Testis (tissue), 3 donors: ENCODE results near the gene CMA1. TPM values are rescaled to one million over a fixed set of nuclear protein-coding genes. Genes with fewer than 3 reads are reported as not detected.
"Not testable (repeated sequence)": the region's sequence is repeated elsewhere in the genome, so short reads cannot be mapped to it uniquely, and the experiment has no call there.

ENCODE experiments used
- DNase-seq: peaks from one replicate; pipeline ENCODE4 v3.0.0-alpha.2; 2019
- H3K27ac ChIP-seq, 2 donors: fragments of 200-600 bp; sonication (generic); one replicate each; pipeline ENCODE4 v1.5.1; 2019
- H3K27me3 ChIP-seq: fragments of 200-600 bp; sonication (generic); one replicate; pipeline ENCODE4 v1.5.1; 2019
- H3K36me3 ChIP-seq: fragments of 200-600 bp; sonication (generic); one replicate; pipeline ENCODE4 v1.5.1; 2017; ENCODE audit warnings: low read depth; ENCODE audit errors: missing control alignments
- H3K4me1 ChIP-seq: fragments of 200-600 bp; sonication (generic); one replicate; pipeline ENCODE4 v1.5.1; 2019
- H3K4me3 ChIP-seq, 2 donors: fragments of 200-600 bp; sonication (generic); one replicate each; pipeline ENCODE4 v1.5.1; 2017 to 2019
- H3K9me3 ChIP-seq: fragments of 200-600 bp; sonication (generic); one replicate; pipeline ENCODE4 v1.5.1; 2017
- CTCF ChIP-seq, 3 experiments: fragments of 450-650 bp in 2 of 3; fragments of 200-600 bp in 1 of 3; sonication (generic) in 1 of 3; IDR thresholded peaks; one replicate each; pipeline ENCODE4 v1.5.1; 2016 to 2019; ENCODE audit warnings: antibody characterized with exemption in 3 of 3, mild to moderate bottlenecking in 2 of 3, moderate library complexity in 1 of 3
- POLR2A ChIP-seq: fragments of 450-650 bp; IDR thresholded peaks from one replicate; pipeline ENCODE4 v1.6.1; 2017; ENCODE audit warnings: antibody characterized with exemption, mild to moderate bottlenecking, moderate library complexity
- WGBS, 2 donors: methylation state at CpG; one replicate each; pipeline ENCODE4 v1.1.5; 2018; 5-methylcytosine and 5-hydroxymethylcytosine counted together
- intact Hi-C: fragments of 100-400 bp; cut with DNase I; formaldehyde crosslinking; loops from one replicate; pipeline ENCODE4 v1.15.1; 2023; ENCODE audit warnings: low total_unique reads
- polyA plus RNA-seq: library from polyadenylated mRNA; stranded (reverse); fragments of 350-450 nt; fragmentation: Illumina TruSeq; extraction: RNeasy Lipid Tissue Mini Kit (QIAGEN cat#74804); gene quantifications from one replicate; pipeline ENCODE4 v1.2.3, GENCODE V29; 2014; ENCODE audit warnings: low read depth, low replicate concordance; ENCODE audit not compliant: insufficient read depth
- total RNA-seq, 2 donors: library from RNA; depleted of rRNA; stranded (reverse); fragments of >200 nt; gene quantifications; one replicate each; pipeline ENCODE4 v1.2.3, GENCODE V29; 2016

CMA1 gene
- total and polyA plus RNA-seq, 3 donors from 2014 or later, result 4.0 TPM; not detected in 2

DNA sequence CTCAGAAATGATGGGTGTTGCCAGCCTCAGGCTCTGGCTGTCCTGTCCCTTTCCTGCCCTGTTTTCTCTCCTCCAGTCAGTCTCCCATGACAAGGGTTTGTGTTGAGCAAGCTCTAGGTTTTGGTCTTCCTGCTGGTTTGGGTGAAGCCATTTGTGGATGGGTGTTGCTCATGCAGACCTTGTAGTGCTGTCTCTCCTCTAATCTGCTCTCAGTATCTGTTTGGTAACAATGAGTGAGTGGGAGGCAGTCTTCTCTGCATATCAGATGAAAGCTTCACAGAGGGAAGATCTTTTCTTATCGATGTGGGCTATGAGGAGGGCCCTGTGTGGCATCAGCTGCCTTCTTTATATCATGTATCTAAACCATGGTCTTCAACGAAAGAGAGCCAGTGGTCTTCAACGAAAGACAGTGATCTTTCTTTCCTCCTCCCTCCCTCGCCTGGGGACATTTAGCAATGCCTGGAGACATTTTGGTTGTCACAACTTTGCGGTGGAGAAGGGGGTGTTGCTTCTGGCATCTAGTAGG is 3.6 kb downstream of the CMA1 start:
- no peak for TF ChIP-seq POLR2A
- no peak for TF ChIP-seq CTCF (IDR thresholded peaks at IDR 0.05)
- WGBS, 2 donors, result 63 to 71% methylated on average over 5 of the region's 5 CpGs
- H3K9me3 ChIP-seq, result no peaks in the 10 kb centered on the region

DNA sequence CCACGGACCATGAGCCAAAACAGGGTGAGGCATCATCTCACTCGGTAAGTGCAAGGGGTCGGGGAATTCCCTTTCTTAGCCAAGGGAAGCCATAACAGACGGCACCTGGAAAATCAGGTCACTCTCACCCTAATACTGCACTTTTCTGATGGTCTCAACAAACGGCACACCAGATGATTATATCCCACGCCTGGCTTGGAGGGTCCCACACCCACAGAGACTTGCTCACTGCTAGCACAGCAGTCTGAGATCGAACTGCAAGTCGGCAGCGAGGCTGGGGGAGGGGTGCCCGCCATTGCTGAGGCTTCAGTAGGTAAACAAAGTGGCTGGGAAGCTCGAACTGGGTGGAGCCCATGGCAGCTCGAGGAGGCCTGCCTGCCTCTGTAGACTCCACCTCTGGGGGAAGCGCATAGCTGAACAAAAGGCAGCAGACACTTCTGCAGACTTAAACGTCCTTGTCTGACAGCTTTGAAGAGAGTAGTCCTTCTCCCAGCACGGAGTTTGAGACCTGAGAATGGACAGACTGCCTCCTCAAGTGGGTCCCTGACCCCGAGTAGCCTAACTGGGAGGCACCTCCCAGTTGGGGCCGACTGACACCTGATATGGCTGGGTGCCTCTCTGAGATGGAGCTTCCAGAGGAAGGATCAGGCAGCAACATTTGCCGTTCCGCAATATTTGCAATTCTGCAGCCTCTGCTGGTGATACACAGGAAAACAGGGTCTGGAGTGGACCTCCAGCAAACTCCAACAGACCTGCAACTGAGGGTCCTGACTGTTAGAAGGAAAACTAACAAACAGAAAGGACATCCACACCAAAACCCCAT is 16.3 kb downstream of the CMA1 start:
- H3K9me3 ChIP-seq, H3K4me1 ChIP-seq, H3K36me3 ChIP-seq, H3K27ac ChIP-seq, DNase-seq, H3K4me3 ChIP-seq, intact Hi-C loops, H3K27me3 ChIP-seq: not testable (repeated sequence)
- WGBS, 2 donors, result 71 to 77% methylated on average over 14 to 19 of the region's 19 CpGs

More for the DNA sequence above, 3.6 kb downstream of the CMA1 start:
- DNase-seq, result no peak
- Histone ChIP-seq H3K4me1 (no peaks in the 10 kb centered on the region), H3K27me3 (no peaks in the 10 kb centered on the region), H3K27ac (no peak overlapping the region), H3K4me3 (no peak overlapping the region), H3K36me3 (no peaks in the 10 kb centered on the region)
- intact Hi-C loops, result no loop called here

- H3K36me3 ChIP-seq, result no peaks in the 10 kb centered on the region
- H3K27me3 ChIP-seq, result no peaks in the 10 kb centered on the region
- intact Hi-C loops, result no loop called here
- H3K4me1 ChIP-seq, result no peaks in the 10 kb centered on the region
- TF ChIP-seq CTCF (IDR thresholded peaks at IDR 0.05) (no peak), POLR2A (no peak)
- no peak for DNase-seq
- H3K4me3 ChIP-seq, result no peak overlapping the region
- H3K27ac ChIP-seq, result no peak overlapping the region
- 54% methylated on average over 4 of the region's 4 CpGs for WGBS, 2 donors
- H3K9me3 ChIP-seq, result no peaks in the 10 kb centered on the region
Observed at GRCh38 chr14:24483604-24484252, 24.3 kb downstream of the CMA1 start.

GRCh38 chr14:24482699-24483303 is 25.3 kb downstream of the CMA1 start:
- 69 to 75% methylated on average over 2 of the region's 2 CpGs for WGBS, 2 donors
- H3K4me1 ChIP-seq, H3K4me3 ChIP-seq, H3K9me3 ChIP-seq, H3K36me3 ChIP-seq, H3K27me3 ChIP-seq, DNase-seq, H3K27ac ChIP-seq, intact Hi-C loops: not testable (repeated sequence)

DNA sequence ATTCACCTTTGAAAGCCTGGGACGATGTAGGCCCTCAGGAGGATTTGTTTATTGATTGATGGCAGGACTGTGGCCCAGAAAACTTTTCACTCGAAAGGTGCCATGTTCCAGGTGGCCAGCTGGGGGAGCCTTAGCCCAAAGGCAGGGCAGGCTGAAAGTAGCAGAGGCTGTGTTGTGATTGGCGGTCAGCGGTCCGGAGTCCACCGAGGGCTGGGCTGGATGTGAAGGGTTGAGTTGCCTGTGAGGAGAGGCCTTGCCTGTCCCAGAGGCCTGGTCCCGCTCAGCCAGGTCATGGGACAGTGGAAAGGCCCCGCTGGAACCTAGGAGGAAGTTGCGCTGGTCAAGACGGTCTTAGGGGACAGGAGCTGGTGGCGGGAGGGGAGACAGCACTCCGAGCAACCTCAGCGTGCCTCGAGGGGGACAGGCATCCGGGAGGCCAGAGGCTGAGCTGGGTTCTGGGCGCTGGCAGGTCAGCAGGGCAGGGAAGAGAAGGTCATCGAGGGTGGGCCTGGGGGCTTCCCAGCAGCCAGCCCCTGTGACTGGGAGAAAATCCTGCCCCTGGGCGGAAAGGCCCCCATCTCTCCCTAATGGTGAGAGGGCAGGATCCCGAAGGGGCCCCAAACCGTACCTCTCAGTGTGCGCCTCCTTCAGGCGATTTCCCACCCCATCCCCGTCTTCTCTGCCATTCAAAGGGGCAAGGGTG is 26.3 kb downstream of the CMA1 start:
- Histone ChIP-seq H3K4me1 (no peaks in the 10 kb centered on the region), H3K27me3 (no peaks in the 10 kb centered on the region), H3K4me3 (no peak overlapping the region), H3K36me3 (no peaks in the 10 kb centered on the region), H3K27ac (no peak overlapping the region), H3K9me3 (no peaks in the 10 kb centered on the region)
- WGBS, 2 donors, result 30 to 38% methylated on average over 13 to 23 of the region's 23 CpGs
- peak; percentile 51 for DNase-seq
- intact Hi-C loops, result no loop called here
- TF ChIP-seq POLR2A (no peak), CTCF (IDR thresholded peaks at IDR 0.05) (peak in 2 of 3 experiments; percentile 42 to 44)

- H3K36me3 ChIP-seq, intact Hi-C loops, DNase-seq, H3K4me3 ChIP-seq, H3K27me3 ChIP-seq, H3K4me1 ChIP-seq, H3K9me3 ChIP-seq, H3K27ac ChIP-seq: not testable (repeated sequence)
- WGBS, 2 donors, result 0% methylated on average over 1 of the region's 1 CpG
Observed at GRCh38 chr14:24479999-24480398, 28.1 kb downstream of the CMA1 start.
